Measurements from ENCODE around the gene IFTAP.
"Not testable (repeated sequence)": the region's sequence is repeated elsewhere in the genome, so short reads cannot be mapped to it uniquely, and the experiment has no call there.

Gene IFTAP

GRCh38 chr11:36657610-36658267 is 63.4 kb downstream of the IFTAP start:
- no peak for DNase-seq

- not testable (repeated sequence) for DNase-seq
These were observed 67.1 kb downstream of the IFTAP start for GRCh38 chr11:36661359-36661758.

- no peak for DNase-seq
These were observed 78.6 kb downstream of the IFTAP start for GRCh38 chr11:36672815-36673450.

- DNase-seq, result not testable (repeated sequence)
These were observed 85.2 kb downstream of the IFTAP start for GRCh38 chr11:36679547-36679946.

- no peak for DNase-seq
These were observed 89.5 kb downstream of the IFTAP start for GRCh38 chr11:36683818-36684217.

GRCh38 chr11:36684840-36685801 is 90.8 kb downstream of the IFTAP start:
- no peak for DNase-seq

- no peak for DNase-seq
These were observed 93.8 kb downstream of the IFTAP start for GRCh38 chr11:36688132-36688531.

- no peak for DNase-seq
These were observed 94.4 kb downstream of the IFTAP start for GRCh38 chr11:36688571-36689291.

- no peak for DNase-seq
These were observed 95.1 kb downstream of the IFTAP start for GRCh38 chr11:36689442-36689841.

- no peak for DNase-seq
These were observed 98.4 kb downstream of the IFTAP start for GRCh38 chr11:36692704-36693103.

GRCh38 chr11:36693139-36693843 is 99.0 kb downstream of the IFTAP start:
- DNase-seq, result no peak

- no peak for DNase-seq
These were observed 100.8 kb downstream of the IFTAP start for GRCh38 chr11:36695111-36695510.

- no peak for DNase-seq
These were observed 101.3 kb downstream of the IFTAP start for GRCh38 chr11:36695571-36695970.

GRCh38 chr11:36696550-36696949 is 102.2 kb downstream of the IFTAP start:
- no peak for DNase-seq

- DNase-seq, result no peak
These were observed 105.0 kb downstream of the IFTAP start for GRCh38 chr11:36699271-36699670.

GRCh38 chr11:36700246-36700645 is 105.9 kb downstream of the IFTAP start:
- no peak for DNase-seq

- DNase-seq, result peak in 1 of 2 experiments; percentile 0
These were observed 108.2 kb downstream of the IFTAP start for GRCh38 chr11:36702330-36703054.

- no peak for DNase-seq
These were observed 108.7 kb downstream of the IFTAP start for GRCh38 chr11:36703055-36703404.
